Liver (tissue), 9 donors: ENCODE results near the gene MOK. TPM values are rescaled to one million over a fixed set of nuclear protein-coding genes. Genes with fewer than 3 reads are reported as not detected.
"Not testable (repeated sequence)": the region's sequence is repeated elsewhere in the genome, so short reads cannot be mapped to it uniquely, and the experiment has no call there.

Source experiments
- DNase-seq: peaks from one replicate; pipeline ENCODE4 v3.0.0-alpha.2; 2017; ENCODE audit warnings: low spot score
- H3K27ac ChIP-seq, 2 donors: one replicate each; pipeline ENCODE4 v1.7.0; 2013; ENCODE audit warnings: inconsistent platforms in 2 of 2, low read length in 2 of 2, control low read depth in 1 of 2, low read depth in 1 of 2, mild to moderate bottlenecking in 1 of 2
- H3K27me3 ChIP-seq, 4 donors: one replicate each; pipeline versions ENCODE4 v1.6.1 to v1.7.0; 2013; ENCODE audit warnings: low read length in 3 of 4, inconsistent platforms in 1 of 4, mild to moderate bottlenecking in 1 of 4, moderate library complexity in 1 of 4; ENCODE audit not compliant: control insufficient read depth in 4 of 4, insufficient read depth in 4 of 4
- H3K36me3 ChIP-seq, 4 donors: one replicate each; pipeline versions ENCODE4 v1.6.1 to v1.7.0; 2013; ENCODE audit warnings: low read length in 3 of 4, mild to moderate bottlenecking in 3 of 4, low read depth in 1 of 4, moderate library complexity in 1 of 4; ENCODE audit not compliant: control insufficient read depth in 4 of 4, insufficient read depth in 3 of 4
- H3K4me1 ChIP-seq, 4 donors: one replicate each; pipeline versions ENCODE4 v1.6.1 to v1.7.0; 2013; ENCODE audit warnings: low read length in 3 of 4, mild to moderate bottlenecking in 3 of 4, moderate library complexity in 1 of 4; ENCODE audit not compliant: control insufficient read depth in 4 of 4, insufficient read depth in 4 of 4
- H3K4me3 ChIP-seq, 3 donors: one replicate each; pipeline versions ENCODE4 v1.6.1 to v1.7.0; 2013; ENCODE audit warnings: low read length in 3 of 3, control low read depth in 1 of 3, low read depth in 1 of 3, mild to moderate bottlenecking in 1 of 3
- H3K9ac ChIP-seq, 2 donors: one replicate each; pipeline ENCODE4 v1.7.0; 2013; ENCODE audit warnings: low read length in 2 of 2, mild to moderate bottlenecking in 2 of 2, moderate library complexity in 2 of 2, control low read depth in 1 of 2, low read depth in 1 of 2
- H3K9me3 ChIP-seq, 4 donors: one replicate each; pipeline versions ENCODE4 v1.6.1 to v1.7.0; 2013; ENCODE audit warnings: low read length in 3 of 4; ENCODE audit not compliant: control insufficient read depth in 4 of 4
- ATF3 ChIP-seq: IDR thresholded peaks from 2 replicates; pipeline ENCODE4 v1.6.1; 2016; ENCODE audit warnings: antibody characterized with exemption
- FOXA1 ChIP-seq: IDR thresholded peaks from 2 replicates; pipeline ENCODE4 v1.6.1; 2016; ENCODE audit warnings: antibody characterized with exemption
- GABPA ChIP-seq, 2 donors: IDR thresholded peaks in 1 of 2; conservative IDR thresholded peaks in 1 of 2; 2 replicates each; pipeline ENCODE4 v1.6.1; 2016; ENCODE audit warnings: antibody characterized with exemption in 2 of 2, mild to moderate bottlenecking in 1 of 2, moderate library complexity in 1 of 2
- HNF4A ChIP-seq, 2 donors: conservative IDR thresholded peaks; 2 replicates each; pipeline ENCODE4 v1.6.1; 2016; ENCODE audit warnings: antibody characterized with exemption in 2 of 2, mild to moderate bottlenecking in 2 of 2
- HNF4G ChIP-seq: IDR thresholded peaks from 2 replicates; pipeline ENCODE4 v1.6.1; 2016; ENCODE audit warnings: antibody characterized with exemption
- JUND ChIP-seq, 2 donors: IDR thresholded peaks; 2 replicates each; pipeline ENCODE4 v1.6.1; 2016; ENCODE audit warnings: antibody characterized with exemption in 2 of 2
- NR2F2 ChIP-seq: IDR thresholded peaks from 2 replicates; pipeline ENCODE4 v1.6.1; 2016; ENCODE audit warnings: antibody characterized with exemption
- RAD21 ChIP-seq, 2 donors: IDR thresholded peaks; 2 replicates each; pipeline ENCODE4 v1.6.1; 2016; ENCODE audit warnings: antibody characterized with exemption in 2 of 2, mild to moderate bottlenecking in 2 of 2
- REST ChIP-seq: IDR thresholded peaks from 2 replicates; pipeline ENCODE4 v1.6.1; 2016; ENCODE audit warnings: antibody characterized with exemption, mild to moderate bottlenecking
- RXRA ChIP-seq, 2 donors: IDR thresholded peaks; 2 replicates each; pipeline ENCODE4 v1.6.1; 2017 to 2018; ENCODE audit warnings: antibody characterized with exemption in 2 of 2, mild to moderate bottlenecking in 1 of 2
- SP1 ChIP-seq: IDR thresholded peaks from 2 replicates; pipeline ENCODE4 v1.6.1; 2018; ENCODE audit warnings: antibody characterized with exemption, mild to moderate bottlenecking
- YY1 ChIP-seq: IDR thresholded peaks from 2 replicates; pipeline ENCODE4 v1.6.1; 2016; ENCODE audit warnings: antibody characterized with exemption, mild to moderate bottlenecking
- WGBS: extraction: QIAGEN DNeasy Blood & Tissue Kit; methylation state at CpG from one replicate; pipeline ENCODE4 v1.1.7; 2013; 5-methylcytosine and 5-hydroxymethylcytosine counted together
- polyA plus RNA-seq, 2 donors: library from polyadenylated mRNA; stranded (reverse) in 1 of 2; unstranded in 1 of 2; fragments of 200-250 nt in 1 of 2; fragments of >200 nt in 1 of 2; fragmentation: Nextera tagmentation in 1 of 2; extraction: Ambion mirVana in 1 of 2; gene quantifications; one replicate each; pipeline versions ENCODE4 v1.2.1 to v1.2.3, GENCODE V29; 2013 to 2015
- total RNA-seq, 2 donors: library from RNA; depleted of rRNA; stranded (reverse); fragments of >200 nt; gene quantifications; one replicate each; pipeline ENCODE4 v1.2.3, GENCODE V29; 2014
- donor health status: healthy.
- donor health status: healthy.
- donor health status: healthy.
- donor health status: healthy.
- donor health status: healthy.

Gene MOK
- total and polyA plus RNA-seq, 4 donors: 2.4 to 6.4 (median 2.9) TPM

- TF ChIP-seq REST (no peak), HNF4G (no peak), RAD21 (IDR thresholded peaks at IDR 0.05) (no peak), GABPA (IDR thresholded peaks at IDR 0.05 in 1 of 2, conservative IDR thresholded peaks at IDR 0.05 in 1 of 2) (no peak), JUND (IDR thresholded peaks at IDR 0.05) (no peak)
Measured at GRCh38 chr14:102249041-102249440, 55.9 kb downstream of the MOK start (continued).

- Histone ChIP-seq H3K27me3 (no peaks in the 10 kb centered on the region), H3K4me3 (no peak overlapping the region), H3K27ac (no peak overlapping the region), H3K4me1 (no peaks in the 10 kb centered on the region), H3K9me3 (no peaks in the 10 kb centered on the region), H3K9ac (no peak overlapping the region), H3K36me3 (no peaks in the 10 kb centered on the region)
- DNase-seq: no peak
- no peak for TF ChIP-seq YY1
- TF ChIP-seq HNF4A (conservative IDR thresholded peaks at IDR 0.05): no peak
- no peak for TF ChIP-seq GABPA (IDR thresholded peaks at IDR 0.05 in 1 of 2, conservative IDR thresholded peaks at IDR 0.05 in 1 of 2)
- WGBS: 85% methylated on average over 8 of the region's 8 CpGs
Measured at GRCh38 chr14:102248121-102248520, 56.8 kb downstream of the MOK start.

GRCh38 chr14:102246071-102246470 is 58.9 kb downstream of the MOK start:
- no peak overlapping the region for H3K9ac ChIP-seq
- no peak overlapping the region for H3K4me3 ChIP-seq
- no peaks in the 10 kb centered on the region for H3K4me1 ChIP-seq
- 76% methylated on average over 9 of the region's 9 CpGs for WGBS
- H3K9me3 ChIP-seq: no peaks in the 10 kb centered on the region
- H3K27me3 ChIP-seq: no peaks in the 10 kb centered on the region
- no peak overlapping the region for H3K27ac ChIP-seq
- no peak for DNase-seq
- TF ChIP-seq GABPA (IDR thresholded peaks at IDR 0.05 in 1 of 2, conservative IDR thresholded peaks at IDR 0.05 in 1 of 2) (no peak), RXRA (IDR thresholded peaks at IDR 0.05) (no peak), YY1 (no peak), SP1 (no peak), RAD21 (IDR thresholded peaks at IDR 0.05) (no peak), ATF3 (no peak), REST (no peak), HNF4A (conservative IDR thresholded peaks at IDR 0.05) (no peak), FOXA1 (no peak), NR2F2 (no peak)
- H3K36me3 ChIP-seq: no peaks in the 10 kb centered on the region

- not testable (repeated sequence) for H3K9ac ChIP-seq, H3K27me3 ChIP-seq, H3K36me3 ChIP-seq, H3K27ac ChIP-seq, DNase-seq, H3K4me1 ChIP-seq, H3K9me3 ChIP-seq, H3K4me3 ChIP-seq
- WGBS: 98% methylated on average over 4 of the region's 4 CpGs
Measured at GRCh38 chr14:102243795-102244194, 61.2 kb downstream of the MOK start.
